K562 (cell line): ENCODE results near the gene SPATA3. TPM values are rescaled to one million over a fixed set of nuclear protein-coding genes. Genes with fewer than 3 reads are reported as not detected.

Experiments
- ATAC-seq: fragments of 200-7000 bp; cut with Tn5 transposase; 3 replicates; pipeline ENCODE4 v1.9.1; 2020; ENCODE audit warnings: moderate library complexity
- BruUV-seq: library from RNA; stranded (reverse); fragments of 400-500 nt; replicated peaks from 2 replicates; lab custom pipeline; 2021; lab: Mats Ljungman, UMichigan
- CTCF ChIA-PET: fragments of 300-600 bp; formaldehyde crosslinking; extraction: SDS; loops from one replicate; lab custom pipeline; 2021; ENCODE audit warnings: low intra/inter-chr PET ratio; lab: Yijun Ruan, JAX
- POLR2A ChIA-PET: fragments of 300-600, 350-650 bp; sonication (Branson Sonifier 250); formaldehyde crosslinking; extraction: SDS; loops from one replicate; lab custom pipeline; 2021; ENCODE audit warnings: antibody characterized with exemption, inconsistent platforms; lab: Yijun Ruan, JAX
- DNase-seq, 4 experiments: peaks; one replicate each; pipeline versions ENCODE4 v3.0.0 to v3.0.0-alpha.2; 2011 to 2018; ENCODE audit warnings: low spot score in 3 of 4, mixed read lengths in 3 of 4; ENCODE audit errors: extremely low read depth in 1 of 4
- FAIRE-seq: peaks from 2 replicates; lab custom pipeline; 2011; peaks lifted over from hg19 to GRCh38; lab: Jason Lieb, UNC
- H2AFZ ChIP-seq: 2 replicates; pipeline ENCODE4 v1.6.0; 2011; ENCODE audit warnings: low read depth, low read length, control low read depth, inconsistent platforms
- H3K27ac ChIP-seq: fragments of 200-600 bp; 3 replicates; pipeline ENCODE4 v1.8.0; 2011; ENCODE audit warnings: low read depth, mild to moderate bottlenecking, control low read depth, inconsistent platforms, low read length, moderate library complexity, mixed read lengths; ENCODE audit errors: extremely low read depth
- H3K27me3 ChIP-seq, 2 experiments: fragments of 300-600 bp in 1 of 2; 2 replicates in 1 of 2; 3 replicates in 1 of 2; pipeline versions ENCODE4 v1.6.0 to v1.8.0; 2011; ENCODE audit warnings: inconsistent platforms in 2 of 2, low read length in 2 of 2, mild to moderate bottlenecking in 1 of 2, mixed read lengths in 1 of 2, moderate library complexity in 1 of 2; ENCODE audit not compliant: control insufficient read depth in 2 of 2, insufficient read depth in 2 of 2
- H3K36me3 ChIP-seq: fragments of 300-600 bp; 3 replicates; pipeline ENCODE4 v1.8.0; 2011; ENCODE audit warnings: mild to moderate bottlenecking, low read length, inconsistent platforms; ENCODE audit not compliant: control insufficient read depth, insufficient read depth
- H3K4me1 ChIP-seq, 2 experiments: fragments of 200-600 bp in 1 of 2; replicated peaks in 1 of 2; 2 replicates in 1 of 2; 3 replicates in 1 of 2; pipeline versions ENCODE4 v1.5.1 to v1.8.0; 2011; ENCODE audit warnings: inconsistent platforms in 2 of 2, low read length in 2 of 2, mild to moderate bottlenecking in 1 of 2, mixed read lengths in 1 of 2, moderate library complexity in 1 of 2; ENCODE audit not compliant: control insufficient read depth in 2 of 2, insufficient read depth in 2 of 2
- H3K4me2 ChIP-seq: 2 replicates; pipeline ENCODE4 v1.6.1; 2011; ENCODE audit warnings: low read length, control low read depth, inconsistent platforms, mixed read lengths; ENCODE audit not compliant: insufficient read depth
- H3K4me3 ChIP-seq: fragments of 200-600 bp; sonication (generic), shearing (Covaris generic); 2 replicates; pipeline ENCODE4 v1.5.1; 2016; ENCODE audit warnings: control low read depth, inconsistent platforms
- H3K79me2 ChIP-seq: fragments of 200-600 bp; 3 replicates; pipeline ENCODE4 v1.8.0; 2011; ENCODE audit warnings: low read length, inconsistent platforms; ENCODE audit not compliant: control insufficient read depth, insufficient read depth
- H3K9ac ChIP-seq, 2 experiments: 2 replicates each; pipeline versions ENCODE4 v1.6.0 to v1.6.1; 2011; ENCODE audit warnings: low read depth in 2 of 2, low read length in 2 of 2, control low read depth in 1 of 2, inconsistent platforms in 1 of 2, mild to moderate bottlenecking in 1 of 2, mixed read lengths in 1 of 2; ENCODE audit not compliant: insufficient read depth in 1 of 2
- H3K9me1 ChIP-seq: one replicate; pipeline ENCODE4 v1.6.0; 2011; ENCODE audit warnings: inconsistent platforms, mild to moderate bottlenecking, low read length, moderate library complexity; ENCODE audit not compliant: control insufficient read depth, insufficient read depth
- H3K9me3 ChIP-seq: replicated peaks from 2 replicates; pipeline ENCODE4 v1.5.1; 2011; ENCODE audit warnings: low read depth, low read length, inconsistent platforms; ENCODE audit not compliant: control insufficient read depth, insufficient read depth
- H4K20me1 ChIP-seq: replicated peaks from 2 replicates; pipeline ENCODE4 v1.6.1; 2011; ENCODE audit warnings: low read length, inconsistent platforms, mixed read lengths; ENCODE audit not compliant: control insufficient read depth, insufficient read depth
- ARNT ChIP-seq, 2 experiments: fragments of 450-650 bp; IDR thresholded peaks; 2 replicates each; pipeline ENCODE4 v1.6.1; 2016; ENCODE audit warnings: mild to moderate bottlenecking in 1 of 2
- CHD2 ChIP-seq: IDR thresholded peaks from 2 replicates; pipeline ENCODE4 v1.6.1; 2011; ENCODE audit warnings: low read depth, low read length
- CHD4 ChIP-seq: fragments of 200-600 bp; sonication (generic); IDR thresholded peaks from 3 replicates; pipeline ENCODE4 v1.6.1; 2012; ENCODE audit warnings: low read depth, mild to moderate bottlenecking, mixed read lengths, low read length, inconsistent platforms; ENCODE audit not compliant: insufficient read depth, insufficient replicate concordance, poor library complexity, severe bottlenecking
- GATAD2A ChIP-seq: fragments of 450-650 bp; IDR thresholded peaks from 2 replicates; pipeline ENCODE4 v1.6.1; 2017
- NFIC ChIP-seq: fragments of 450-650 bp; IDR thresholded peaks from 2 replicates; pipeline ENCODE4 v1.6.1; 2017; ENCODE audit warnings: mild to moderate bottlenecking, inconsistent platforms
- NFRKB ChIP-seq: fragments of 450-650 bp; IDR thresholded peaks from 2 replicates; pipeline ENCODE4 v1.6.1; 2016; ENCODE audit warnings: low read depth
- NFYB ChIP-seq: IDR thresholded peaks from 2 replicates; pipeline ENCODE4 v1.6.1; 2011; ENCODE audit warnings: mild to moderate bottlenecking, moderate library complexity; ENCODE audit not compliant: insufficient read length; ENCODE audit errors: extremely low read depth
- PTRF ChIP-seq: fragments of 450-650 bp; IDR thresholded peaks from 2 replicates; pipeline ENCODE4 v1.6.1; 2016; ENCODE audit warnings: mild to moderate bottlenecking, missing genetic modification characterization, missing compliant biosample characterization
- TAF9B ChIP-seq: fragments of 450-650 bp; IDR thresholded peaks from 2 replicates; pipeline ENCODE4 v1.6.1; 2018; ENCODE audit warnings: mild to moderate bottlenecking; ENCODE audit not compliant: partially characterized antibody
- ZFX ChIP-seq: sonication (generic); formaldehyde crosslinking; IDR thresholded peaks from 2 replicates; pipeline ENCODE4 v1.8.0; 2022; ENCODE audit warnings: mild to moderate bottlenecking, missing genetic modification reagents, moderate library complexity
- ZKSCAN8 ChIP-seq: fragments of 200-800 bp; sonication (Bioruptor generic); IDR thresholded peaks from 2 replicates; pipeline ENCODE4 v1.6.1; 2016; ENCODE audit warnings: missing genetic modification characterization, missing compliant biosample characterization
- ZNF766 ChIP-seq: fragments of 200-800 bp; sonication (Bioruptor generic); conservative IDR thresholded peaks from 2 replicates; pipeline ENCODE4 v1.6.1; 2016; ENCODE audit warnings: missing genetic modification characterization, missing compliant biosample characterization
- ZNF830 ChIP-seq: fragments of 250-450 bp; sonication (Bioruptor Pico); IDR thresholded peaks from 2 replicates; pipeline ENCODE4 v1.5.0; 2021; ENCODE audit warnings: mild to moderate bottlenecking
- WGBS: fragments of 100-300 bp; shearing (Covaris generic); methylation state at CpG from one replicate; pipeline ENCODE4 v1.1.6; 2016; ENCODE audit warnings: low coverage, mixed read lengths; ENCODE audit not compliant: insufficient coverage; ENCODE audit errors: missing lambda C conversion rate; 5-methylcytosine and 5-hydroxymethylcytosine counted together
- in situ Hi-C: fragments of 300-500 bp; cut with MboI; formaldehyde crosslinking; loops from 4 replicates; pipeline ENCODE4 v1.15.0; 2018; ENCODE audit warnings: inconsistent platforms, mixed read lengths
- intact Hi-C: fragments of 100-400 bp; cut with micrococcal nuclease; formaldehyde crosslinking; loops from 2 replicates; pipeline ENCODE4 v1.14.2; 2022
- polyA plus RNA-seq, 8 experiments: library from polyadenylated mRNA; depleted of rRNA in 4 of 8; stranded (reverse) in 5 of 8; unstranded in 3 of 8; fragments of >200 nt; fragmentation: Nextera tagmentation in 2 of 8; fragmentation: Illumina TruSeq in 1 of 8; extraction: Ambion mirVana in 2 of 8; extraction: Trizol in 1 of 8; gene quantifications; 2 replicates each; pipeline versions ENCODE4 v1.2.1 to v1.2.3, GENCODE V29; 2011 to 2014; ENCODE audit warnings: inconsistent platforms in 1 of 8, missing spikeins in 1 of 8
- total RNA-seq, 7 experiments: library from RNA; depleted of rRNA in 6 of 7; stranded (reverse); fragments of >200 nt in 6 of 7; fragmentation: Illumina TruSeq in 2 of 7; extraction: Trizol in 2 of 7; gene quantifications; 2 replicates each; pipeline versions ENCODE4 v1.2.1 to v1.2.3, GENCODE V29; 2011 to 2021; ENCODE audit warnings: low replicate concordance in 1 of 7
- TF ChIP-seq, protein P1 (sequence below), 2 experiments: fragments of 150-350 bp in 1 of 2; IDR thresholded peaks; 2 replicates each; pipeline ENCODE4 v1.6.1; 2012 to 2016; ENCODE audit warnings: low read depth in 2 of 2, low read length in 2 of 2, mild to moderate bottlenecking in 1 of 2, moderate library complexity in 1 of 2
- TF ChIP-seq, protein P2 (sequence below): sonication (generic); formaldehyde crosslinking; IDR thresholded peaks from 2 replicates; pipeline ENCODE4 v1.8.1; 2023; ENCODE audit warnings: mild to moderate bottlenecking, missing genetic modification reagents
- TF ChIP-seq, protein P3 (sequence below): fragments of 450-650 bp; formaldehyde crosslinking; IDR thresholded peaks from 2 replicates; pipeline ENCODE4 v1.4.0; 2022; ENCODE audit warnings: missing genetic modification characterization
- TF ChIP-seq, protein P4 (sequence below): sonication (generic); formaldehyde crosslinking; IDR thresholded peaks from 2 replicates; pipeline ENCODE4 v1.8.1; 2023; ENCODE audit warnings: mild to moderate bottlenecking, missing genetic modification reagents

SPATA3 gene
- total and polyA plus RNA-seq, 9 of the 15 experiments (the other 6 are each of a cell fraction or from before 2014, with no cell fraction given): not detected

DNA sequence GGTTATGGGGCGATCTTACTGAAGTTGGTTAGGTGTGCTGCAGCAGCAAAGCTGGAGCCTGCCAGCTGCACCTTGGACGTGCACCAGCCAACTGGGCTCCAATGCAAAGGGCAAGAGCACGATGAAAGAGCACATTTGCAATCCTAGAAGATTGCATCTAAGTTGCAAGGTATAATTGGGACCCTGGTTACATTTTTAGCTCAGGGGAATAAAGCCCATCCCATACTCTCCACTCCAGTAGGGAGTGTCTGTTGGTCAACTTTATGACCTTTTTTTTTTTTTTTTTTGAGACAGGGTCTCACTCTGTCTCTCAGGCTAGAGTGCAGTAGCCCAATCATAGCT lies 48.7 kb upstream of the SPATA3 start:
- in situ Hi-C loops: no loop called here
- H3K9ac ChIP-seq: no peak overlapping the region
- 4% methylated on average over 3 of the region's 3 CpGs for WGBS
- TF ChIP-seq ZKSCAN8: no peak
- TF ChIP-seq, protein P1, sequence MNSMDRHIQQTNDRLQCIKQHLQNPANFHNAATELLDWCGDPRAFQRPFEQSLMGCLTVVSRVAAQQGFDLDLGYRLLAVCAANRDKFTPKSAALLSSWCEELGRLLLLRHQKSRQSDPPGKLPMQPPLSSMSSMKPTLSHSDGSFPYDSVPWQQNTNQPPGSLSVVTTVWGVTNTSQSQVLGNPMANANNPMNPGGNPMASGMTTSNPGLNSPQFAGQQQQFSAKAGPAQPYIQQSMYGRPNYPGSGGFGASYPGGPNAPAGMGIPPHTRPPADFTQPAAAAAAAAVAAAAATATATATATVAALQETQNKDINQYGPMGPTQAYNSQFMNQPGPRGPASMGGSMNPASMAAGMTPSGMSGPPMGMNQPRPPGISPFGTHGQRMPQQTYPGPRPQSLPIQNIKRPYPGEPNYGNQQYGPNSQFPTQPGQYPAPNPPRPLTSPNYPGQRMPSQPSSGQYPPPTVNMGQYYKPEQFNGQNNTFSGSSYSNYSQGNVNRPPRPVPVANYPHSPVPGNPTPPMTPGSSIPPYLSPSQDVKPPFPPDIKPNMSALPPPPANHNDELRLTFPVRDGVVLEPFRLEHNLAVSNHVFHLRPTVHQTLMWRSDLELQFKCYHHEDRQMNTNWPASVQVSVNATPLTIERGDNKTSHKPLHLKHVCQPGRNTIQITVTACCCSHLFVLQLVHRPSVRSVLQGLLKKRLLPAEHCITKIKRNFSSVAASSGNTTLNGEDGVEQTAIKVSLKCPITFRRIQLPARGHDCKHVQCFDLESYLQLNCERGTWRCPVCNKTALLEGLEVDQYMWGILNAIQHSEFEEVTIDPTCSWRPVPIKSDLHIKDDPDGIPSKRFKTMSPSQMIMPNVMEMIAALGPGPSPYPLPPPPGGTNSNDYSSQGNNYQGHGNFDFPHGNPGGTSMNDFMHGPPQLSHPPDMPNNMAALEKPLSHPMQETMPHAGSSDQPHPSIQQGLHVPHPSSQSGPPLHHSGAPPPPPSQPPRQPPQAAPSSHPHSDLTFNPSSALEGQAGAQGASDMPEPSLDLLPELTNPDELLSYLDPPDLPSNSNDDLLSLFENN (IDR thresholded peaks at IDR 0.05; ENCODE audit: low read depth in 2 of 2, low read length in 2 of 2): no peak
- TF ChIP-seq NFRKB: no peak
- no peak for TF ChIP-seq CHD2
- TF ChIP-seq TAF9B: no peak
- no peak for TF ChIP-seq ARNT (IDR thresholded peaks at IDR 0.05)
- TF ChIP-seq ZNF830 (CRISPR knock-in tag): no peak
- TF ChIP-seq, protein P2, sequence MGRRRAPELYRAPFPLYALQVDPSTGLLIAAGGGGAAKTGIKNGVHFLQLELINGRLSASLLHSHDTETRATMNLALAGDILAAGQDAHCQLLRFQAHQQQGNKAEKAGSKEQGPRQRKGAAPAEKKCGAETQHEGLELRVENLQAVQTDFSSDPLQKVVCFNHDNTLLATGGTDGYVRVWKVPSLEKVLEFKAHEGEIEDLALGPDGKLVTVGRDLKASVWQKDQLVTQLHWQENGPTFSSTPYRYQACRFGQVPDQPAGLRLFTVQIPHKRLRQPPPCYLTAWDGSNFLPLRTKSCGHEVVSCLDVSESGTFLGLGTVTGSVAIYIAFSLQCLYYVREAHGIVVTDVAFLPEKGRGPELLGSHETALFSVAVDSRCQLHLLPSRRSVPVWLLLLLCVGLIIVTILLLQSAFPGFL (CRISPR knock-in tag): no peak
- TF ChIP-seq NFIC: no peak
- TF ChIP-seq, protein P3, sequence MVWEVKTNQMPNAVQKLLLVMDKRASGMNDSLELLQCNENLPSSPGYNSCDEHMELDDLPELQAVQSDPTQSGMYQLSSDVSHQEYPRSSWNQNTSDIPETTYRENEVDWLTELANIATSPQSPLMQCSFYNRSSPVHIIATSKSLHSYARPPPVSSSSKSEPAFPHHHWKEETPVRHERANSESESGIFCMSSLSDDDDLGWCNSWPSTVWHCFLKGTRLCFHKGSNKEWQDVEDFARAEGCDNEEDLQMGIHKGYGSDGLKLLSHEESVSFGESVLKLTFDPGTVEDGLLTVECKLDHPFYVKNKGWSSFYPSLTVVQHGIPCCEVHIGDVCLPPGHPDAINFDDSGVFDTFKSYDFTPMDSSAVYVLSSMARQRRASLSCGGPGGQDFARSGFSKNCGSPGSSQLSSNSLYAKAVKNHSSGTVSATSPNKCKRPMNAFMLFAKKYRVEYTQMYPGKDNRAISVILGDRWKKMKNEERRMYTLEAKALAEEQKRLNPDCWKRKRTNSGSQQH: no peak
- TF ChIP-seq NFYB: no peak
- TF ChIP-seq ZFX: no peak
- TF ChIP-seq ZNF766 (CRISPR knock-in tag): no peak
- TF ChIP-seq, protein P4, sequence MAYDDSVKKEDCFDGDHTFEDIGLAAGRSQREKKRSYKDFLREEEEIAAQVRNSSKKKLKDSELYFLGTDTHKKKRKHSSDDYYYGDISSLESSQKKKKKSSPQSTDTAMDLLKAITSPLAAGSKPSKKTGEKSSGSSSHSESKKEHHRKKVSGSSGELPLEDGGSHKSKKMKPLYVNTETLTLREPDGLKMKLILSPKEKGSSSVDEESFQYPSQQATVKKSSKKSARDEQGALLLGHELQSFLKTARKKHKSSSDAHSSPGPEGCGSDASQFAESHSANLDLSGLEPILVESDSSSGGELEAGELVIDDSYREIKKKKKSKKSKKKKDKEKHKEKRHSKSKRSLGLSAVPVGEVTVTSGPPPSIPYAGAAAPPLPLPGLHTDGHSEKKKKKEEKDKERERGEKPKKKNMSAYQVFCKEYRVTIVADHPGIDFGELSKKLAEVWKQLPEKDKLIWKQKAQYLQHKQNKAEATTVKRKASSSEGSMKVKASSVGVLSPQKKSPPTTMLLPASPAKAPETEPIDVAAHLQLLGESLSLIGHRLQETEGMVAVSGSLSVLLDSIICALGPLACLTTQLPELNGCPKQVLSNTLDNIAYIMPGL (CRISPR knock-in tag): no peak
- TF ChIP-seq CHD4: no peak
- no peak for TF ChIP-seq PTRF (tag)
- TF ChIP-seq GATAD2A: no peak

More for the DNA sequence above, 48.7 kb upstream of the SPATA3 start:
- H2AFZ ChIP-seq: no peak overlapping the region
- no peak for DNase-seq
- FAIRE-seq: no peak
- ChIA-PET POLR2A (no interaction called here), CTCF (no interaction called here)
- intact Hi-C loops: no loop called here
- no peaks in the 10 kb centered on the region for H3K36me3 ChIP-seq
- H3K27me3 ChIP-seq: peaks cover 4 to 19% of the 10 kb centered on the region in 2 experiments; a peak in 4 of 5 replicates
- no peaks in the 10 kb centered on the region for H3K9me1 ChIP-seq
- no peak overlapping the region for H3K4me2 ChIP-seq
- no peak overlapping the region for H3K4me3 ChIP-seq
- no peaks in the 10 kb centered on the region for H4K20me1 ChIP-seq
- H3K79me2 ChIP-seq: no peaks in the 10 kb centered on the region
- no TSS peak for BruUV-seq
- ATAC-seq: no peak
- H3K9me3 ChIP-seq: no peaks in the 10 kb centered on the region
- no peak overlapping the region for H3K27ac ChIP-seq
- H3K4me1 ChIP-seq: no peaks in the 10 kb centered on the region; a peak in 2 of 5 replicates
